ENCODE measurements around the gene RUNX2.
"Not testable (repeated sequence)": the region's sequence is repeated elsewhere in the genome, so short reads cannot be mapped to it uniquely, and the experiment has no call there.

RUNX2 gene

GRCh38 chr6:45327956-45328522 is at the start of gene RUNX2:
Gene RUNX2, plus strand, starts transcription at chr6:45328330. Its CDS starts 397 bp downstream, at chr6:45328727.
- DNase-seq (ENCODE audit: low read depth) = peak; percentile 17
- H3K4me3 ChIP-seq (ENCODE audit: low read depth, low read length) = no peak within 1 kb of the TSS
- no peak for TF ChIP-seq CTCF (IDR thresholded peaks at IDR 0.05; ENCODE audit: low read depth, low read length)
- no peak for TF ChIP-seq MAX (IDR thresholded peaks at IDR 0.05; ENCODE audit: low read depth, low read length)
- no peak for TF ChIP-seq POLR2A (IDR thresholded peaks at IDR 0.05; ENCODE audit: extremely low read depth, insufficient read length)
- TF ChIP-seq MYC (IDR thresholded peaks at IDR 0.05; ENCODE audit: low read depth, low read length) = no peak

- no peak overlapping the region for H3K4me3 ChIP-seq (ENCODE audit: low read depth, low read length)
- DNase-seq (ENCODE audit: low read depth) = no peak
- TF ChIP-seq MYC (IDR thresholded peaks at IDR 0.05; ENCODE audit: low read depth, low read length) (no peak), POLR2A (IDR thresholded peaks at IDR 0.05; ENCODE audit: extremely low read depth, insufficient read length) (no peak), CTCF (IDR thresholded peaks at IDR 0.05; ENCODE audit: low read depth, low read length) (no peak), MAX (IDR thresholded peaks at IDR 0.05; ENCODE audit: low read depth, low read length) (no peak)
Measured at GRCh38 chr6:45278367-45278766, 49.8 kb upstream of the RUNX2 start.

- not testable (repeated sequence) for DNase-seq (ENCODE audit: low read depth); H3K4me3 ChIP-seq (ENCODE audit: low read depth, low read length)
Measured at GRCh38 chr6:45286707-45287106, 41.4 kb upstream of the RUNX2 start.

- DNase-seq (ENCODE audit: low read depth) = no peak
- no peak overlapping the region for H3K4me3 ChIP-seq (ENCODE audit: low read depth, low read length)
- TF ChIP-seq MYC (IDR thresholded peaks at IDR 0.05; ENCODE audit: low read depth, low read length) (no peak), POLR2A (IDR thresholded peaks at IDR 0.05; ENCODE audit: extremely low read depth, insufficient read length) (no peak), MAX (IDR thresholded peaks at IDR 0.05; ENCODE audit: low read depth, low read length) (no peak), CTCF (IDR thresholded peaks at IDR 0.05; ENCODE audit: low read depth, low read length) (no peak)
Measured at GRCh38 chr6:45289751-45290514, 38.2 kb upstream of the RUNX2 start.

GRCh38 chr6:45293306-45293705 is 34.8 kb upstream of the RUNX2 start:
- no peak for DNase-seq (ENCODE audit: low read depth)
- TF ChIP-seq POLR2A (IDR thresholded peaks at IDR 0.05; ENCODE audit: extremely low read depth, insufficient read length) (no peak), CTCF (IDR thresholded peaks at IDR 0.05; ENCODE audit: low read depth, low read length) (no peak), MAX (IDR thresholded peaks at IDR 0.05; ENCODE audit: low read depth, low read length) (no peak), MYC (IDR thresholded peaks at IDR 0.05; ENCODE audit: low read depth, low read length) (no peak)
- H3K4me3 ChIP-seq (ENCODE audit: low read depth, low read length) = no peak overlapping the region

GRCh38 chr6:45294065-45294701 is 33.9 kb upstream of the RUNX2 start:
- not testable (repeated sequence) for H3K4me3 ChIP-seq (ENCODE audit: low read depth, low read length)
- peak; percentile 15 for DNase-seq (ENCODE audit: low read depth)

Data from NB4 (cell line).